HepG2 (cell line): ENCODE results near the gene IYD. TPM values are rescaled to one million over a fixed set of nuclear protein-coding genes. Genes with fewer than 3 reads are reported as not detected.

ENCODE experiments used
- ATAC-seq: fragments of 200-7000 bp; cut with Tn5 transposase; 3 replicates; pipeline ENCODE4 v1.9.1; 2020; ENCODE audit warnings: mild to moderate bottlenecking, moderate library complexity
- BruUV-seq: library from RNA; stranded (reverse); fragments of 400-500 nt; replicated peaks from 2 replicates; lab custom pipeline; 2021; lab: Mats Ljungman, UMichigan
- CTCF ChIA-PET: fragments of 300-600 bp; formaldehyde crosslinking; extraction: SDS; loops from one replicate; lab custom pipeline; 2021; ENCODE audit warnings: low total read pairs, inconsistent platforms, low intra/inter-chr PET ratio; lab: Yijun Ruan, JAX
- POLR2A ChIA-PET: fragments of 350-600 bp; sonication (Branson Sonifier 250); formaldehyde crosslinking; loops from one replicate; lab custom pipeline; 2020; ENCODE audit warnings: antibody characterized with exemption, inconsistent platforms; lab: Yijun Ruan, JAX
- DNase-seq: peaks from one replicate; pipeline ENCODE4 v3.0.0-alpha.2; 2015; ENCODE audit warnings: low spot score
- FAIRE-seq: peaks from 3 replicates; lab custom pipeline; 2011; peaks lifted over from hg19 to GRCh38; lab: Jason Lieb, UNC
- H2AFZ ChIP-seq: one replicate; pipeline ENCODE4 v1.6.1; 2011; ENCODE audit warnings: low read length, inconsistent platforms
- H3K27ac ChIP-seq: fragments of 300-600 bp; 3 replicates; pipeline ENCODE4 v1.8.0; 2011; ENCODE audit warnings: mixed run types, mild to moderate bottlenecking, mixed read lengths, low read length, inconsistent platforms; ENCODE audit not compliant: insufficient read depth; ENCODE audit errors: extremely low read length
- H3K27me3 ChIP-seq, 2 experiments: fragments of 200-600 bp in 1 of 2; 2 replicates in 1 of 2; 3 replicates in 1 of 2; pipeline versions ENCODE4 v1.6.0 to v1.8.0; 2011; ENCODE audit warnings: low read length in 2 of 2, mild to moderate bottlenecking in 2 of 2, moderate library complexity in 2 of 2, inconsistent platforms in 1 of 2; ENCODE audit not compliant: insufficient read depth in 2 of 2, control insufficient read depth in 1 of 2
- H3K36me3 ChIP-seq, 2 experiments: fragments of 200-600 bp in 1 of 2; replicated peaks in 1 of 2; 2 replicates in 1 of 2; 3 replicates in 1 of 2; pipeline versions ENCODE4 v1.5.1 to v1.8.0; 2011; ENCODE audit warnings: low read length in 2 of 2, inconsistent platforms in 1 of 2; ENCODE audit not compliant: insufficient read depth in 2 of 2, control insufficient read depth in 1 of 2
- H3K4me1 ChIP-seq: 2 replicates; pipeline ENCODE4 v1.5.1; 2012; ENCODE audit warnings: low read length, inconsistent platforms; ENCODE audit not compliant: insufficient read depth
- H3K4me2 ChIP-seq: 2 replicates; pipeline ENCODE4 v1.6.0; 2011; ENCODE audit warnings: low read depth, low read length, inconsistent platforms
- H3K4me3 ChIP-seq, 3 experiments: fragments of 200-600 bp in 1 of 3; sonication (generic), shearing (Covaris generic) in 1 of 3; replicated peaks in 1 of 3; 2 replicates each; pipeline ENCODE4 v1.5.1; 2011 to 2016; ENCODE audit warnings: low read length in 3 of 3, inconsistent platforms in 2 of 3, low read depth in 2 of 3, mild to moderate bottlenecking in 2 of 3, control low read depth in 1 of 3, mixed read lengths in 1 of 3; ENCODE audit not compliant: insufficient read depth in 1 of 3
- H3K79me2 ChIP-seq: one replicate; pipeline ENCODE4 v1.6.1; 2011; ENCODE audit warnings: low read length, inconsistent platforms; ENCODE audit not compliant: insufficient read depth
- H3K9ac ChIP-seq: 2 replicates; pipeline ENCODE4 v1.6.0; 2011; ENCODE audit warnings: mild to moderate bottlenecking, low read depth, low read length, inconsistent platforms; ENCODE audit not compliant: insufficient read depth
- H3K9me3 ChIP-seq: 2 replicates; pipeline ENCODE4 v1.5.1; 2012; ENCODE audit warnings: mild to moderate bottlenecking, low read length
- H4K20me1 ChIP-seq: 2 replicates; pipeline ENCODE4 v1.6.0; 2011; ENCODE audit warnings: inconsistent platforms, mild to moderate bottlenecking, low read length, moderate library complexity; ENCODE audit not compliant: insufficient read depth
- ARID2 ChIP-seq: sonication (generic); formaldehyde crosslinking; IDR thresholded peaks from 2 replicates; pipeline ENCODE4 v1.8.1; 2022; ENCODE audit warnings: mild to moderate bottlenecking, missing genetic modification reagents, borderline replicate concordance
- MZF1 ChIP-seq: sonication (generic); formaldehyde crosslinking; IDR thresholded peaks from 2 replicates; pipeline ENCODE4 v1.8.1; 2023; ENCODE audit warnings: mild to moderate bottlenecking, missing genetic modification reagents, borderline replicate concordance
- SYNCRIP ChIP-seq: fragments of 200-400 bp; formaldehyde crosslinking; IDR thresholded peaks from 2 replicates; pipeline ENCODE4 v1.6.1; 2018; ENCODE audit warnings: mild to moderate bottlenecking, low read depth, low read length; ENCODE audit not compliant: insufficient read depth
- TGIF2 ChIP-seq: IDR thresholded peaks from 2 replicates; pipeline ENCODE4 v1.6.1; 2016; ENCODE audit warnings: control low read depth, missing compliant biosample characterization
- TMF1 ChIP-seq: sonication (generic); formaldehyde crosslinking; IDR thresholded peaks from 2 replicates; pipeline ENCODE4 v1.8.1; 2022; ENCODE audit warnings: low read depth, missing genetic modification reagents
- ZNF230 ChIP-seq: sonication (generic); formaldehyde crosslinking; IDR thresholded peaks from 2 replicates; pipeline ENCODE4 v1.4.0; 2020; ENCODE audit warnings: mild to moderate bottlenecking, missing genetic modification reagents
- ZNF577 ChIP-seq: sonication (generic); formaldehyde crosslinking; IDR thresholded peaks from 2 replicates; pipeline ENCODE4 v1.4.0; 2020; ENCODE audit warnings: mild to moderate bottlenecking, low read depth, missing genetic modification reagents, borderline replicate concordance
- WGBS: methylation state at CpG from one replicate; pipeline ENCODE4 v1.1.6; 2017; ENCODE audit warnings: low lambda C conversion rate; 5-methylcytosine and 5-hydroxymethylcytosine counted together
- in situ Hi-C: cut with HindIII; loops from 2 replicates; pipeline ENCODE4 v1.10.0; 2017; ENCODE audit warnings: low pct_unique_long_range_greater_than_20kb; ENCODE audit not compliant: extremely low pct_ligation_motif_present
- intact Hi-C: fragments of 100-400 bp; cut with micrococcal nuclease; formaldehyde crosslinking; loops from one replicate; pipeline ENCODE4 v1.10.0; 2022; ENCODE audit not compliant: unreplicated experiment
- polyA plus RNA-seq, 8 experiments: library from polyadenylated mRNA; depleted of rRNA in 3 of 8; stranded (reverse) in 7 of 8; unstranded in 1 of 8; fragments of >200 nt; fragmentation: Illumina TruSeq in 4 of 8; extraction: Trizol in 4 of 8; gene quantifications; 2 replicates each; pipeline versions ENCODE4 v1.2.1 to v1.2.3, GENCODE V29; 2011 to 2016; ENCODE audit warnings: low read depth in 4 of 8, missing spikeins in 1 of 8, mixed read lengths in 1 of 8; ENCODE audit not compliant: insufficient read depth in 1 of 8
- total RNA-seq, 5 experiments: library from RNA; depleted of rRNA; stranded (reverse); fragments of >200 nt; fragmentation: Illumina TruSeq; extraction: Trizol; gene quantifications; 2 replicates each; pipeline ENCODE4 v1.2.3, GENCODE V29; 2016; ENCODE audit warnings: low read depth in 1 of 5

Gene IYD
- total and polyA plus RNA-seq, 2 of the 13 experiments (the other 11 are each of a cell fraction or from before 2014, with no cell fraction given) = 0.01 to 0.46 TPM

DNA sequence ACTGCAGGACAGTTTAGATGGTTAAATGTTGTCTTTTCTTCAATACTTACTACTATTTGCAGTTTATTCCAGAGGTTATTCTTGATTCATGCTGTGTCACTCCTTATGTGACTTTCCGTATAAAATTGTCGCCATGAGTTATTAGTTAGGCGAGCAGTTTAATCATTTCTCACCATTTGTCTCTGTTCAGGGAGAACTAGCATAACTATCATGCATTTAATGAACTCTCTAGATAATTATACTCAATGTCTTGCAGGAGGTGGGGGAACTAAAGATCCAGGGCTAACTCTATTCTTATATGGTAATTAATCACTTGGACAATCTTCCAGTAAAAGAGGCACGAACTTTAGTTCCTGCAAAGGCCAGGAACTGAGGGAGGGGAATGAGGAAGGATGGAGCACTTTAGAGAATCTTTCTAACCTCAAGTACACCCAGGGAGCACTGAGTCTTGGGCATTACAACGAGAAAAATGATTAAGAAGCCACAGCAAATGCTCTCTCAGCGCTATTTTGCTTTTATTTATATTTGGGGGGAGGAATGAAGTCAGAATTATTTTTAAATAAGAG, 58.3 kb downstream of the IYD start:
- H3K9me3 ChIP-seq = no peaks in the 10 kb centered on the region
- in situ Hi-C loops (no loop called here), intact Hi-C loops (no loop called here)
- no peaks in the 10 kb centered on the region; the same call in 1 of the 2 replicates for H4K20me1 ChIP-seq
- TF ChIP-seq MZF1 (CRISPR knock-in tag) (no peak), ARID2 (CRISPR knock-in tag) (no peak), TMF1 (no peak), ZNF577 (CRISPR knock-in tag) (no peak), SYNCRIP (no peak), TGIF2 (no peak)
- H3K36me3 ChIP-seq = no peaks in the 10 kb centered on the region
- ATAC-seq = no peak
- POLR2A ChIA-PET = no interaction called here
- WGBS = 55% methylated on average over 6 of the region's 6 CpGs
- H2AFZ ChIP-seq = no peak overlapping the region
- no peak overlapping the region for H3K9ac ChIP-seq
- FAIRE-seq = no peak
- DNase-seq = no peak
- no peaks in the 10 kb centered on the region for H3K4me1 ChIP-seq
- H3K27me3 ChIP-seq = 0 out of 5 replicates have a peak, but pooled peaks cover 1 to 6% of the 10 kb centered on the region in 2 experiments
- CTCF ChIA-PET = no interaction called here
- no peak overlapping the region for H3K27ac ChIP-seq
- no TSS peak for BruUV-seq
- H3K4me2 ChIP-seq = no peak overlapping the region
- no peak overlapping the region for H3K4me3 ChIP-seq
- H3K79me2 ChIP-seq = no peaks in the 10 kb centered on the region

GRCh38 chr6:150427843-150428242, 59.0 kb downstream of the IYD start:
- CTCF ChIA-PET = no interaction called here
- Histone ChIP-seq H3K9me3 (no peaks in the 10 kb centered on the region), H3K4me1 (no peaks in the 10 kb centered on the region)
- DNase-seq = no peak
- no peak for ATAC-seq
- no peak for TF ChIP-seq ZNF230 (CRISPR knock-in tag)
- TF ChIP-seq, all 625 proteins: peak for 0
- no peak overlapping the region for H3K4me2 ChIP-seq
- POLR2A ChIA-PET = no interaction called here
- H3K79me2 ChIP-seq = no peaks in the 10 kb centered on the region
- H3K27me3 ChIP-seq = peaks cover 1 to 4% of the 10 kb centered on the region in 2 experiments; a peak in 1 of 5 replicates
- no peaks in the 10 kb centered on the region for H3K36me3 ChIP-seq
- no peak overlapping the region for H3K9ac ChIP-seq
- WGBS = 33% methylated on average over 2 of the region's 2 CpGs
- FAIRE-seq = no peak
- intact Hi-C loops (no loop called here), in situ Hi-C loops (no loop called here)
- H3K4me3 ChIP-seq = no peak overlapping the region
- H4K20me1 ChIP-seq = no peaks in the 10 kb centered on the region; the same call in 1 of the 2 replicates
- no peak overlapping the region for H3K27ac ChIP-seq
- no TSS peak for BruUV-seq
- no peak overlapping the region for H2AFZ ChIP-seq
